Glutamatergic neuron (in vitro differentiated cells): ENCODE measurements around the gene GLUL. TPM values are rescaled to one million over a fixed set of nuclear protein-coding genes. Genes with fewer than 3 reads are reported as not detected.
A peak's percentile ranks its signal among the peaks of the same experiment; 100 is the strongest.

Experiments
- DNase-seq: peaks from one replicate; pipeline ENCODE4 v3.0.0; 2022
- H3K27ac Mint-ChIP-seq: one replicate; pipeline ENCODE4 v1.8.0; 2020; ENCODE audit warnings: mild to moderate bottlenecking, mixed read lengths, inconsistent platforms; ENCODE audit not compliant: unreplicated experiment
- H3K27me3 Mint-ChIP-seq: one replicate; pipeline ENCODE4 v1.8.0; 2020; ENCODE audit warnings: mild to moderate bottlenecking, moderate library complexity, mixed read lengths, inconsistent platforms; ENCODE audit not compliant: unreplicated experiment
- H3K36me3 Mint-ChIP-seq: one replicate; pipeline ENCODE4 v1.8.0; 2020; ENCODE audit warnings: mild to moderate bottlenecking, mixed read lengths, inconsistent platforms; ENCODE audit not compliant: unreplicated experiment
- H3K4me1 Mint-ChIP-seq: one replicate; pipeline ENCODE4 v1.8.0; 2020; ENCODE audit warnings: mild to moderate bottlenecking, low read depth, mixed read lengths, inconsistent platforms; ENCODE audit not compliant: unreplicated experiment
- H3K4me3 Mint-ChIP-seq: one replicate; pipeline ENCODE4 v1.8.0; 2020; ENCODE audit warnings: mild to moderate bottlenecking, mixed read lengths, inconsistent platforms; ENCODE audit not compliant: unreplicated experiment
- H3K9me3 Mint-ChIP-seq: one replicate; pipeline ENCODE4 v1.8.0; 2020; ENCODE audit warnings: mild to moderate bottlenecking, moderate library complexity, mixed read lengths, inconsistent platforms; ENCODE audit not compliant: unreplicated experiment
- CTCF ChIP-seq: fragments of 200-600 bp; sonication (generic); IDR thresholded peaks from one replicate; pipeline ENCODE4 v1.5.0; 2021; ENCODE audit not compliant: partially characterized antibody, unreplicated experiment
- total RNA-seq: library from RNA; stranded (reverse); fragmentation: NEBNext Ultra II Directional; extraction: Animal tissue kit (Norgen Biotek cat#: 25700); gene quantifications from one replicate; pipeline ENCODE4 v1.2.1, GENCODE V29; 2021; ENCODE audit not compliant: unreplicated experiment

Gene GLUL
- total RNA-seq, 1 donor from 2014 or later = 312 TPM

DNA sequence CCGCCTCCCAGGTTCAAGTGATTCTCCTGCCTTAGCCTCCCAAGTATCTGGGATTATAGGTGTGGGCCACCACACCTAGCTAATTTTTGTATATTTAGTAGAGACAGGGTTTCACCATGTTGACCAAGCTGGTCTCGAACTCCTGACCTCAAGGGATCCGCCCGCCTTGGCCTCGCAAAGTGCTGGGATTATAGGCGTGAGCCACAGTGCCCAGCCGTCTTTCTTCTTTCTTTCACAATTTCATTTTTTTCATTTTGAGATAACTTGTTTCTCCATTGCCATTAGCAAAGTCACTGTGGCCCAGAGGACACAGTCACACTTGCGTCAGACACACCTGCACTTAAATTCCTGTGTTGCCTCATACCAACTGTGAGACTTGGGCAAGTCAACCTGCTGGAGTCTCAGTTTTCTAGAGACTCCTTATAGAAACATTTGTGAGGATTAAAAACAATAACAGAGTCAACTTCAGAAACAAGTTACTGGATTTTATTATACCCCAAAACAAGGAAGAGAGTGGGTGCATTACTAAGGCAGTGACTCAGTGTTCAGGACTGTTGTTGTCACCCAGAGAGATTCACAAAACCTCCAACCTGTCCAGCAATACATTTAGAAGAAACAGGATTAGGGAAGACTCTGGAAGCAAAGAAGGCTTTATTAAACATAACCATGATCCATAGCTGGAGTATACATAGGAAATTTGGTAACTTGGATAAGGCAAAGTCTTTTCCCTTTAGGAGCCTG lies 6.2 kb upstream of the GLUL start:
- H3K36me3 Mint-ChIP-seq = no peaks in the 10 kb centered on the region
- H3K9me3 Mint-ChIP-seq = peaks cover 3% of the 10 kb centered on the region
- no peak overlapping the region for H3K4me3 Mint-ChIP-seq
- H3K4me1 Mint-ChIP-seq = peaks cover under 1% of the 10 kb centered on the region
- no peak for TF ChIP-seq CTCF
- DNase-seq = no peak
- no peaks in the 10 kb centered on the region for H3K27me3 Mint-ChIP-seq
- H3K27ac Mint-ChIP-seq = no peak overlapping the region

DNA sequence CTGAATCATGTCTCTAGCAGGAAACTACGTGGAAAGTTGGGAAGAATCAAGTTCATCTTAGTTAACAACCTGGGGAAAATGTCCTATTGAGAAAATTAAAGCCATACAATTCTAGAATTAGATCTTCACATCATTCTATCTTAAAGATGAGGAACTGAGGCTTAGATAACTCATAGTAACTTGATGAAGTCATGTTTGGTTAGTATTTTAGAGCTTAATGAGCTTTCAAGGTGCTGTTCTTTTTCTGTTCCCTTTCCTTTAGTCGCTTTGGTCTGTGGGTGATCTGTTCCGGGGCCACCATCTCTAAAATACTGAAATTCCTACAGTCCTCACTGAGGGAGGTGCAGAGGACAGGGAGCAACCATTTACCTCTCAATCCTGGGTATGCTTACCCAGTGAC lies 4.3 kb upstream of the GLUL start:
- Mint-ChIP-seq H3K27ac (no peak overlapping the region), H3K36me3 (no peaks in the 10 kb centered on the region), H3K9me3 (peaks cover 9% of the 10 kb centered on the region), H3K27me3 (peaks cover 6% of the 10 kb centered on the region), H3K4me3 (no peak overlapping the region), H3K4me1 (peaks cover 4% of the 10 kb centered on the region)
- DNase-seq = no peak
- no peak for TF ChIP-seq CTCF

DNA sequence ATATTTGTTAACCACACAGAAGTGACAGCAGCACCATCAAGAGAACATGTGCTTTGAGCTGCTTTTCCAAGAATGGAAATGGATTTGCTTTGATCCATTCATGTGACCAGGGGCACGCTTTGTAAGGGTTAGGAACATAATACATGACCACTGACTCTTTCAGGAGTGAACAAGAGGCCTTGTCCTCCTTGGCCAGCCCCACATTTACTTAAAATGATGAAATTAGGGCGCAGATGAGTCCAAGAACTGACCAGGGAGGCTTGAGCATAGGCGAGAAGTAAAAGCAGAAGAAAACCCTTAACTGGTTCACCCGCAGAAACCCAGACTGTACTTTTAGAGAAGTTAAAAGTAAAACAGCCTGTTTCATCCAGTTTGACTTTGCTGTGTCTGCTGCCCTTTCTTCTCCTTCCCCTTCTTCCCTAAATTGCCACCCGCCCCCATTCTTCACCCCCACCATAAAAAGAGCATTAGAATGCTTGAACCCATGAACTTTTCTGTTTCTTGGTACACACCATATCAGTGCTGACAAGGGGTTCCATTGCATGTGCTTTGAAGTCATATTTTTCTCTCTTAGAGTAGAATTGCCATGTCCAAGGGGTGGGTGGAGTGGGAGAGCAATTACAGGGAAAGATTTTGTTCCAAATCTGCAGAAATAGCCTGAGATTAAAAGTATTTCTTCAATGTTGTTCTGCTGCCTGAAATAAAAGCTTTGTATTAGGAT lies 2.6 kb upstream of the GLUL start:
- Mint-ChIP-seq H3K4me3 (no peak overlapping the region), H3K27me3 (peaks cover 15% of the 10 kb centered on the region), H3K36me3 (no peaks in the 10 kb centered on the region), H3K27ac (no peak overlapping the region), H3K4me1 (peaks cover 4% of the 10 kb centered on the region), H3K9me3 (peaks cover 17% of the 10 kb centered on the region)
- no peak for TF ChIP-seq CTCF
- no peak for DNase-seq

- TF ChIP-seq CTCF = no peak
- Mint-ChIP-seq H3K27me3 (peaks cover 15% of the 10 kb centered on the region), H3K4me1 (peaks cover 15% of the 10 kb centered on the region), H3K9me3 (peaks cover 17% of the 10 kb centered on the region), H3K4me3 (peak overlapping the region; percentile 78), H3K27ac (peak overlapping the region; percentile 86), H3K36me3 (no peaks in the 10 kb centered on the region)
- no peak for DNase-seq
These were observed 749 bp upstream of the GLUL start for GRCh38 chr1:182392050-182393028.
